ENCODE measurements around the gene BTK.

The BTK gene

GRCh38 chrX:101410461-101410860, 24.5 kb upstream of the BTK start:
- Histone ChIP-seq H3K27ac (no peak overlapping the region), H3K36me3 (peaks cover 0 to 5% (median 4%) of the 10 kb centered on the region in 3 donors), H3K9me3 (no peaks in the 10 kb centered on the region), H3K4me1 (peaks cover 0 to 48% (median under 1%) of the 10 kb centered on the region in 4 donors), H3K4me3 (peak overlapping the region in 1 of 2 donors; percentile 11), H3K27me3 (no peaks in the 10 kb centered on the region)
- intact Hi-C loops (cut with DNase I; ENCODE audit: low total_unique reads), result no loop called here
- TF ChIP-seq, protein P1, sequence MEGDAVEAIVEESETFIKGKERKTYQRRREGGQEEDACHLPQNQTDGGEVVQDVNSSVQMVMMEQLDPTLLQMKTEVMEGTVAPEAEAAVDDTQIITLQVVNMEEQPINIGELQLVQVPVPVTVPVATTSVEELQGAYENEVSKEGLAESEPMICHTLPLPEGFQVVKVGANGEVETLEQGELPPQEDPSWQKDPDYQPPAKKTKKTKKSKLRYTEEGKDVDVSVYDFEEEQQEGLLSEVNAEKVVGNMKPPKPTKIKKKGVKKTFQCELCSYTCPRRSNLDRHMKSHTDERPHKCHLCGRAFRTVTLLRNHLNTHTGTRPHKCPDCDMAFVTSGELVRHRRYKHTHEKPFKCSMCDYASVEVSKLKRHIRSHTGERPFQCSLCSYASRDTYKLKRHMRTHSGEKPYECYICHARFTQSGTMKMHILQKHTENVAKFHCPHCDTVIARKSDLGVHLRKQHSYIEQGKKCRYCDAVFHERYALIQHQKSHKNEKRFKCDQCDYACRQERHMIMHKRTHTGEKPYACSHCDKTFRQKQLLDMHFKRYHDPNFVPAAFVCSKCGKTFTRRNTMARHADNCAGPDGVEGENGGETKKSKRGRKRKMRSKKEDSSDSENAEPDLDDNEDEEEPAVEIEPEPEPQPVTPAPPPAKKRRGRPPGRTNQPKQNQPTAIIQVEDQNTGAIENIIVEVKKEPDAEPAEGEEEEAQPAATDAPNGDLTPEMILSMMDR (IDR thresholded peaks at IDR 0.05), result no peak
- no peak for DNase-seq

GRCh38 chrX:101409043-101409442, 23.1 kb upstream of the BTK start:
- H3K9me3 ChIP-seq, result no peaks in the 10 kb centered on the region
- no peak for DNase-seq
- peak overlapping the region; percentile 90 to 93 for H3K27ac ChIP-seq
- intact Hi-C loops (cut with DNase I; ENCODE audit: low total_unique reads), result no loop called here
- peaks cover 0 to 5% (median 4%) of the 10 kb centered on the region in 3 donors for H3K36me3 ChIP-seq
- TF ChIP-seq, protein P1 (IDR thresholded peaks at IDR 0.05), result no peak
- H3K4me1 ChIP-seq, result peaks cover 0 to 44% (median 0%) of the 10 kb centered on the region in 4 donors
- H3K4me3 ChIP-seq, result peak overlapping the region; percentile 62 to 75
- H3K27me3 ChIP-seq, result no peaks in the 10 kb centered on the region

GRCh38 chrX:101408532-101408841, 22.5 kb upstream of the BTK start:
- Histone ChIP-seq H3K9me3 (no peaks in the 10 kb centered on the region), H3K4me3 (peak overlapping the region; percentile 62 to 75), H3K27ac (peak overlapping the region; percentile 90 to 93), H3K27me3 (no peaks in the 10 kb centered on the region), H3K4me1 (peaks cover 0 to 44% (median 0%) of the 10 kb centered on the region in 4 donors), H3K36me3 (peaks cover 0 to 5% (median 4%) of the 10 kb centered on the region in 3 donors)
- TF ChIP-seq, protein P1 (IDR thresholded peaks at IDR 0.05), result no peak
- intact Hi-C loops (cut with DNase I; ENCODE audit: low total_unique reads), result no loop called here
- DNase-seq, result no peak

DNA sequence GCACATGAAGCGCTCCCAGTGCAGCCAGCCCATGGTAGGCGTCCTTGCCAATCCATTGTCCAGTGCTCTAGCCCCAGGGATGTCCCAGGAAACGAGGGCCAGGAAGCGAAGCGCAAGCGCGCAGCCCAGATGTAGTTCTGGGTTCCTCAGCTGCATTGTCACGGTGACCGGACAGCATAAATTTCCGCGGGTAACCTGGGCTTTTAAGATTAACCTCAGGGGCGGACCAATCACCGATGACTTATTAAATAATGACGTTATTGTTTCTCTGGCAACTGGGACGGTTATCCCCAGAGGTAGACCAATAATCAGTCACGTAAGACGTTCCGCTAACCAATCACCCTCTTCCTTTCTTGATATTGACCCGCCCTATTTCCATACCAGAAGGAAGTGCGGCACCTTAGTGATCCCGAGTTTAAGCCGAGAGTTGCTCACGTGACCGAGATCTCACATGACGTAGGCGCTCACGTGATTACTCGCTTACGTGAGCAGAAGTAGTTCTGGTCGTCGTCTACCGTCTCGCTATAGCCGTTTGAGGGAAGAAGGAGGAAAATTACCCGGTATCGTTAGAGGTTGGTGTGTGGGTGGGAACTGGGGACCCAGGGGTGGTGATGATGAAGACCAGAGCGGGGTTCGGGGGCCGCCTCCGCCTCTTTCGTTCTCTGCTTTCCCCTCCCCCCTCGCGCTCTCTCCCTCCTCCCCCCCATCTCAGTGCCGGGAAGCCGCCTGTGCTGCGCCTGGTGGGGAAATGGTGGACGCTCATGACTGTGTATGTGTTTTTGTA, 21.9 kb upstream of the BTK start, which contains the start of the genes GLA and HNRNPH2:
Gene GLA, minus strand, starts transcription at position 178 of the 784 bp plus-strand sequence. Its CDS starts 22 bp downstream, at position 156.
Gene HNRNPH2, plus strand, starts transcription at position 475 of the 784 bp plus-strand sequence. CDS start 3,767 bp downstream, outside the sequence.
- H3K27me3 ChIP-seq, result no peaks in the 10 kb centered on the region
- peak within 1 kb of the TSS; percentile 62 to 75 for H3K4me3 ChIP-seq
- peaks cover 0 to 41% (median 0%) of the 10 kb centered on the region in 4 donors for H3K4me1 ChIP-seq
- peaks cover 0 to 4% (median 2%) of the 10 kb centered on the region in 3 donors for H3K36me3 ChIP-seq
- peak; percentile 94 to 95 for DNase-seq
- intact Hi-C loops (cut with DNase I; ENCODE audit: low total_unique reads), result no loop called here
- TF ChIP-seq, protein P1 (IDR thresholded peaks at IDR 0.05), result peak in 1 of 2 experiments; percentile 13
- H3K27ac ChIP-seq, result peak within 1 kb of the TSS; percentile 90 to 93
- H3K9me3 ChIP-seq, result no peaks in the 10 kb centered on the region

- TF ChIP-seq, protein P1 (IDR thresholded peaks at IDR 0.05), result no peak
- Histone ChIP-seq H3K4me1 (peaks cover 0 to 38% (median 0%) of the 10 kb centered on the region in 4 donors), H3K36me3 (peaks cover 0 to 2% (median 1%) of the 10 kb centered on the region in 3 donors), H3K9me3 (no peaks in the 10 kb centered on the region), H3K27ac (peak overlapping the region; percentile 90 to 93), H3K4me3 (peak overlapping the region; percentile 62 to 75), H3K27me3 (no peaks in the 10 kb centered on the region)
- DNase-seq, result no peak
- intact Hi-C loops (cut with DNase I; ENCODE audit: low total_unique reads), result no loop called here
Measured at GRCh38 chrX:101407167-101407747, 21.3 kb upstream of the BTK start.
